NCI-H1092 treated with DMSO at 0.1 percent for 48 hours (cell line): Measurements from ENCODE around the gene INPP5A.

Source experiments
- DNase-seq: peaks from one replicate; lab custom pipeline; 2025; lab: John Stamatoyannopoulos, UW

The INPP5A gene

DNA sequence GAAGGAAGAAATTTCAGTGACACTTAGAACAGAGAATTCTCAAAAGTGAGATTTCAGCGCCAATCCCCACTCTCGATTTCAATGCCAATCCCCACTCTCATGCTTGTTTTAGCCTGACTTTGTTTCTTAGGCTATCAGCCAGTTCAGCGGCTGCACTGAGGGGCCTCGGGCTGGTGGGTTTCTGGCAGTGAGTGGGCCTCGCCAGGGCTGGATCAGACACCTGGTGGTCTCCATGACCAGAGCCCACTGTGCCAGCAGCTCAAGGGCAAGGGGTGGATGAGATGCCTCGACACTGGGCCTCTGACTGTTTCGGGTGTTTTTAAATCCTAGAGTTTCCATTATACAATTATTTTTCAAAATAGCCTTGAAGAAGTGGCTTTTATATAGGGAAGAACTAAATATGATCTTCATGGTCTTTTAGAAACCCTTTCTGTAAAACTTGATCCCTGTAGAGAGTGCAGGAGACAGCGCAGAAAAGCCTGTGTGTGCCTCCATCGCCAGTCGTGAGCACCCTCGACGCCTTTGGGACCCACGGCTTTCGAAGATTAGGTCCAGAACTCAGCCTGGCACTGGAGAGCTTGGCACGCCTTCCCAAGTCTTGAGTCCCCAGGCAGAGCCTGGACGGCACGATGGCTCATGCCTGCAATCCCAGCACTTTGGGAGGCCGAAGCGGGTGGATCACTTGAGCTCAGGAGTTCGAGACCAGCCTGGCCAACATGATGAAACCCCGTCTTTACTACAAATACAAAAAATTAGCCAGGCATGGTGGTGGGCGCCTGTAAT is 76.2 kb downstream of the INPP5A start:
- DNase-seq = no peak

DNA sequence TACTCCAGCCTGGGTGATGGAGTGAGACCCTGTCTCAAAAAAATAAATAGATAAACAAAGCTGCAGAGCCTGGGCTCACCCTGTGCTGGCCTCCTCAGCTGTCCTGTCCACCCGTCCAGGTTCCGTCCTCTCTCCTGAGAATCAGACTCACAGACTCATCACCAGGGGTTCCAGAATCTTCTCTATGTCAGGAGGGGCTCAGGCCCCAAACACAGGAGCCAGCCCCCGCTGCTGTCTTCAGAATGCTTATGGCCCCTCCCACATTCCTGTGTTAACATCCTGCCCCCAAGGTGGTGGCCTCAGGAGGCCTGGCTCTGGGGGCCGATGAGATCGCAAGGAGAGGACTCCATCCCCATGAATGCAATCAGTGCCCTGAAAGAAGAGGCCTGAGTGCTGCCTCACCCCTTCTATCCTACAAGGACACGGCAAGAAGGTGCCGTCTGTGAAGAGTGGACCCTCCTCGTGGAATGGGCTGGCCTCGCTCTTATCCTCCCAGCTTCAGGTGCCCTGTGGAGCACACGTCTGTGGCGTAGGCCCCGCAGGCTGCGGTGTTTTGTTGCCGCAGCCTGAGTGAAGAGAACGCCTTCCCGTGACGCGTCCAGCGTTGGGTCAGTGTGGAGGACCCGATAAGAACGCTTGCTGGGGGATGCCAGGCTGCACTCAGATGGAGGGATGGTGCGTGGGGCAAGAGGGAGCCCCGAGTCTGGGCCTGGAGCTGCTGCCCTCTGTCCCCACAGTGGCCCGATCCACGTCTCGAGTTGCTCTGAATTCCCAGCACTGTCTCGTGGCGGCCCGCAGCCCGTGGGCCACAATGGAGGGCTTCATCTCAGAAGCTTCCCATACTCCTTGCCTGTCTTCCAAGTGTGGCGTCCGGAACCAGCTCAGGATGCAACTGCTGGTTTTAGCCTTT is 77.1 kb downstream of the INPP5A start:
- DNase-seq = no peak

GRCh38 chr10:132615341-132616169 is 78.0 kb downstream of the INPP5A start:
- DNase-seq = no peak

GRCh38 chr10:132616170-132616995 is 78.8 kb downstream of the INPP5A start:
- no peak for DNase-seq

GRCh38 chr10:132616996-132617736 is 79.6 kb downstream of the INPP5A start:
- DNase-seq = no peak

DNA sequence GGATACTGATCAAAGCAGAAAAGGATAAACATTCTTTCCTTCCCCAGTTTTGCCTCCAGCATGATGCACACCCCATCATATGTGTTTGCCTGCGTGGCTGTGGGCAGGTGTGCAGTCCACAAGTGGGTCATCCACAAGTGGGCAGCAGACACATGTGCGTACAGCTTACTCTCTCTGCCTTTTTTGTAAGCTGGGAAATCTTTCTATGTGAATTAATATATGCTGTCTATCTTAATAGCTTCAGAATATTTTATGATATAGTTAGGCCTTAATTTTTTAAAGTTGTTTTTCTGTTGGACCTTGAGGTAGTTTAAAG is 80.1 kb downstream of the INPP5A start:
- DNase-seq = no peak

GRCh38 chr10:132618158-132618919 is 80.8 kb downstream of the INPP5A start:
- DNase-seq = no peak

DNA sequence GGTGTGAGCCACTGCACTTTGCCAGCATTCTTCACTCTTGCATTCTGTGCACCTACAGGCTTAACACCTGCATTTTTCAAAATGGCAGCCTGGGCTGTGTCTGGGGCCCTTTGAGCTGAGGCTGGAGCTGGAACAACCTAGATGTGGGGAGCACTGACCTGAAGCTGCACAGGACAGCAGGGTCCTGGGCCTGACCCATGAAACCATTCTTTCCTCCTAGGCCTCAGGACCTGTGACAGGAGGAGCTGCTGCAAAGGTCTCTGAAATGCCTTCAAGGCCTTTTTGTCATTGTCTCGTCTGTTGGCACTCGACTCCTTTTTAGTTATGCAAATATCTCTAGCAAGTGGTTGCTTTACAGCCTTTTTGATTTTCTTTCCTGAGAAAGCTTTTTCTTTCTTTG is 82.3 kb downstream of the INPP5A start:
- no peak for DNase-seq

- no peak for DNase-seq
Measured at GRCh38 chr10:132624061-132624846, 86.7 kb downstream of the INPP5A start.

GRCh38 chr10:132624847-132625471 is 87.4 kb downstream of the INPP5A start:
- DNase-seq = no peak

DNA sequence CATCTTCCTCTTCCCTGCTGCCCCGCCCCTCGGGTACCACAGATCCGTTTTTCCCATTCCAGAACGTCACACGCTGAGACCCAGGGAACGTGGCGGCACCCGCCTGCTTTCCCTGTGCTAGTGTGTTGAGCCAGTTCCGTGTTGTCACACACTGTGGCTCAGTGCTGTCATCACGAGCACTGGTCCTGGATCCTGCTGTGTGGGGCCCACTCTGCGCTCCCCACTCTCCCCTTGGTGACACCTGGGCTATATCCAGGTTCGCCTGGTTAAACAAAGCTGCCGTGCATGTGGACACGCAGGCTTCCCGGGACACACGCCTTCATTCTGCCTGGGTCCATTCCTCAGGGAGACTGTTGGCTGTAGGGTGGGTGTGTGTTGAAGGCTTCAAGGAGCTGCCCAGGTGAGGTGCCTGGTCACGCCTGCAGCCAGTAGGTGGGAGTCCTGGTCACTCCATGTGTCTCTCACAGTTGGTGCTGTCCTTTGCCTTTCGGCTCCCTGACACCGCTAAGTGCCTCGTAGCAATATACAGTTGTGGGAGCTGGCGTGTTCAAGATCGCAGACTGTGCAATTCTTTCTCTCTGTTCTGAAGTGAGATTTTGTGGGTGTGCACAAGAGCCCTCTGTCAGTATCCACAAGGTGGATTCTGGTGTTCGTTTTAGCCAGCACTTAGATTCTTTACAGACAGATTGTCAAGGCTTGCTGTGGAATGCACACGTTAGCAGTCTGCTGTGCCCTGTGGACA is 88.6 kb downstream of the INPP5A start:
- DNase-seq = no peak

GRCh38 chr10:132626761-132627665 is 89.4 kb downstream of the INPP5A start:
- no peak for DNase-seq

DNA sequence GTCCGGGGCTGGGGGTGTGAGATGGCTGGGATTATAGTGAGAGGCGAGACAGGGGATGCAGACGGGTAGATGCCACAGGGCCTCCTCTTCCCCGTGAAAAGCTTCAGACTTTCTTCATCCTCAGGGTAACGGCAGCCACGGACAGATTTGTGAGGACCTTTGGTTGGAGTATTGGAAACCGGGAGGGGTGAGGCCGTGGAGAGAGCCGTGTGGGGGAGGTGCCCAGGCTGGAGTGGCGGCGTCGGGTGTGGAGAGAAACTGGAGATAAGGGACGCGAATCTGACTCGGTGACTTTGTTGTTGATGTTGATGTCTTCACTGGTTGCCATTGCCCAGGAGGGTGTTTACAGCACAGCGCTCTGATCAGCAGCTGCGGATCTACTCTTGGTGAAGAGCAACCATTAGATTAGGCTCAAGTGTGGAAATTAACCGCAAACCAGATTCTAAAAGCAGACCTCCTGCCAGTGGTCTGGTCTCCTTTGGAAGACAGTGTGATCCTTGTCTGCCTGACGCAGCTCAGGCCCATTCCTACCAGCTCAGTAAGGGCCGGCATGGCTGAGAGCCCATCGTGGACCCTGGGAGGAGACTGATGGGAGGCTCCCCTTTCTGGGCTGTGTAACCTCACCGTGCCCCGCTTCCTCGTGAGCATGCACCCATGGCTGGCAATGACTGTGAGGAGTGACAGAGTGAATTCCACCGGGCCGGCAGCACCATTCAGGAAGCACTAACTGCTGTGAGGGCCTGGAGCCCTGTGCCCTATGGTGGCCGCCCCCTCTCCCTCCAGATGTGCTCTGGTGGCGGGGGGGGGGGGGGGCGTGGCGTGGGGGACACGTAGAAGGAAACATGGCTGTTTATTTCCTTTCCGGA is 90.3 kb downstream of the INPP5A start:
- no peak for DNase-seq

GRCh38 chr10:132628966-132629900 is 91.6 kb downstream of the INPP5A start:
- DNase-seq = no peak

DNA sequence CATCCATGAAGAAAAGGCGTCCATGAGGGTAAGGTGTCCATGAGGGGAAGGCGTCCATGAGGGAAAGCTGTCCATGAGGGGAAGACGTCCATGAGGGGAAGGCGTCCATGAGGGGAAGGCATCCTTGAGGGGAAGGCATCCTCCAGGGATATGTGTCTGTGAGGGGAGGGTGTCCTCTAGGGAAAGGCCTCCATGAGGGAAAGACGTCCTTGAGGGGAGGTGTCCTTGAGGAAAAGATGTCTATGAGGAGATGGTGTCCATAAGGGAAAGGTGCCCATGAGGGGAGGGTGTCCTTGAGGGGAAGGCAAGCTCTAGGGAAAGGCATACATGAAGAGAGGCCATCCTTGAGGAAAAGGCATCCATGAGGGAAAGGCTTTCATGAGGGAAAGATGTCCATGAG is 92.6 kb downstream of the INPP5A start:
- DNase-seq = no peak
